Heart right ventricle (tissue), 16 donors: ENCODE data around the gene VCAN. TPM values are rescaled to one million over a fixed set of nuclear protein-coding genes. Genes with fewer than 3 reads are reported as not detected.
A peak's percentile ranks its signal among the peaks of the same experiment; 100 is the strongest.

Experiments used
- ATAC-seq, 8 donors: fragments of 200-7000 bp; cut with Tn5 transposase; one replicate each; pipeline ENCODE4 v1.9.1; 2020; ENCODE audit warnings: mild to moderate bottlenecking in 8 of 8, moderate library complexity in 8 of 8, moderate number of reproducible peaks in 1 of 8
- DNase-seq, 2 donors: peaks; one replicate each; pipeline ENCODE4 v3.0.0-alpha.2; 2020
- H3K27ac ChIP-seq, 10 donors: fragments of 200-600 bp; sonication (generic) in 2 of 10; one replicate each; pipeline versions ENCODE4 v1.5.0 to v1.8.0; 2020 to 2022; ENCODE audit warnings: mild to moderate bottlenecking in 3 of 10
- H3K27me3 ChIP-seq, 7 donors: fragments of 200-600 bp; one replicate each; pipeline ENCODE4 v1.8.0; 2021 to 2022; ENCODE audit warnings: mild to moderate bottlenecking in 2 of 7
- H3K36me3 ChIP-seq, 9 donors: fragments of 200-600 bp; sonication (generic) in 1 of 9; one replicate each; pipeline versions ENCODE4 v1.5.0 to v1.8.0; 2020 to 2022; ENCODE audit warnings: mild to moderate bottlenecking in 2 of 9
- H3K4me1 ChIP-seq, 9 donors: fragments of 200-600 bp; sonication (generic) in 1 of 9; one replicate each; pipeline versions ENCODE4 v1.5.0 to v1.8.0; 2020 to 2022; ENCODE audit warnings: mild to moderate bottlenecking in 4 of 9
- H3K4me3 ChIP-seq, 10 donors: fragments of 200-600 bp; sonication (generic) in 2 of 10; one replicate each; pipeline versions ENCODE4 v1.5.0 to v1.8.0; 2020 to 2022; ENCODE audit warnings: mild to moderate bottlenecking in 7 of 10, moderate library complexity in 2 of 10
- H3K9me3 ChIP-seq, 11 donors: fragments of 200-600 bp in 10 of 11; sonication (generic) in 2 of 11; one replicate each; pipeline versions ENCODE4 v1.5.0 to v1.8.0; 2013 to 2022; ENCODE audit warnings: mild to moderate bottlenecking in 2 of 11, control low read depth in 1 of 11, moderate library complexity in 1 of 11
- whole genome bisulfite sequencing, 2 donors: extraction: QIAGEN DNeasy Blood & Tissue Kit; methylation state at CpG; one replicate each; pipeline ENCODE4 v1.1.7; 2013; ENCODE audit warnings: inconsistent platforms in 1 of 2; 5-methylcytosine and 5-hydroxymethylcytosine counted together
- intact Hi-C, 10 donors: fragments of 100-400 bp; cut with DNase I; formaldehyde crosslinking; loops; one replicate each; pipeline versions ENCODE4 v1.11.1 to v1.14.2; 2022
- polyA plus RNA-seq, 2 donors: library from polyadenylated mRNA; stranded (reverse); fragments of 200-250 nt; gene quantifications; one replicate each; pipeline ENCODE4 v1.2.3, GENCODE V29; 2013
- total RNA-seq, 10 donors: library from RNA; stranded (reverse); fragmentation: NEBNext Ultra II Directional in 3 of 10; extraction: Animal tissue kit (Norgen Biotek cat#: 25700) in 3 of 10; gene quantifications; one replicate each; pipeline versions ENCODE4 v1.2.1 to v1.2.4, GENCODE V29; 2021 to 2023
- TF ChIP-seq, protein P1 (sequence below), 9 donors: fragments of 200-600 bp; sonication (generic) in 2 of 9; IDR thresholded peaks; one replicate each; pipeline versions ENCODE4 v1.5.0 to v1.8.0; 2021 to 2022; ENCODE audit warnings: antibody characterized with exemption in 9 of 9, mild to moderate bottlenecking in 5 of 9, moderate library complexity in 1 of 9
- donor health status: Arrhythmogenic right ventricular cardiomyopathy.
- donor health status: ischemic (EF 13 %, LVEDD 7.1; RV severe dilation, severe dysfunction).
- donor health status: healthy with polysubstance abuse.
- donor health status: DM: no; HTN: yes; CAD: no.
- donor health status: DM: no; HTN: no; CAD: no.
- donor health status: ischemic (EF 25% LVEDD 6.9; RV normal size, moderate dysfunction).
- donor health status: ischemic (EF 25% LVEDD 5.7; RV mildly dilated, moderate dysfunction).
- donor health status: healthy.
- donor health status: DM: yes; HTN: yes; CAD: no.
- donor health status: Ischemic cardiomyopathy.
- donor health status: ischemic (EF 35%, LVEDD 5.7; RV mildly dilated, moderate dysfunction).
- donor health status: nonischemic (EF 11% LVEDD 7.7; RV severe dilation, severe dysfunction).
- donor health status: DM: yes; HTN: yes; CAD: no.
- donor health status: PGD.
- donor health status: ischemic (EF 29% LVEDD 5.4; RV normal size, mild dysfunction).
- donor health status: nonischemic (EF 23%, LVEDD 6.1; RV moderate dilation, normal function).

Gene VCAN
- total and polyA plus RNA-seq, 12 donors = 10.6 to 93.7 (median 26.3) TPM

DNA sequence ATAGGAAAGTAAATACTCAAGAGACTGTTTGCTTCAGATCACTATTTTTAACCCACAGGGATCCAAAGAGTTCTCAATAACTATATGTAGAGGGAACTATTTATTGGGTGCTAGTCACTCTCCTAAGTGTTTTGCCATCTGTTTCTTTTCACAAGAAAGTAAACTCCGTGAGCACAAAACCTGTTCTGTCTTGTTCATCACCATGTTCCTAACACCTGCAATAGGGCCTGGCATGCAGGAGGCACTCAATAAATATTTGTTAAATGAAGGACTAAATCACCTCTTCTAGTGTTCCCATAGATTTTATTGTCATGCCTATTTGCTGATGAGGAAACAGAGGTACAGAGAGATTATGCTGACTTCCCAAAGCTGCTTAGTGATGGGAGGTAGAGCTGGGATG is 118.2 kb downstream of the VCAN start:
- ATAC-seq = no peak
- intact Hi-C loops = no loop called here
- WGBS, 2 donors = 66 to 67% methylated on average over 1 of the region's 1 CpG

DNA sequence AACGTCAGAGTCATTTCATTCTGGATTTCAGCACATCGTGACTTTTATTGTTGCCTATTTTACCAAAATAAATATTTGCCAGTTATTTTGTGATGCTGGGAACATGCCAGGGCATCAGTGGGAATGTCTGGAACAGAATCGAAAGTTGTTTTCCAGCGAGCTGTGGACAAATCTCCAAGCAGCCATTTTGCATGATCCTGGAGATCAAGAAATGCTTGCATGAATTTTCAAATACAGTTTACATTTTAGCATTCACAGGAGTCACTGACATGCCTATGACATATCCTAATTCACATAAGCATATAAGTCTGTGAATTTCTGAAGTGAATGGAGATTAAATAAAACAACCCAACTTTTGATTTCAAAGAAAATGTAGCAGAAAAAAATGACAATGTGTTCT is 119.4 kb downstream of the VCAN start:
- Histone ChIP-seq H3K36me3 (no peaks in the 10 kb centered on the region), H3K27ac (no peak overlapping the region), H3K9me3 (no peaks in the 10 kb centered on the region), H3K4me3 (no peak overlapping the region), H3K4me1 (no peaks in the 10 kb centered on the region), H3K27me3 (no peaks in the 10 kb centered on the region)
- DNase-seq (no peak), ATAC-seq (no peak)
- WGBS, 2 donors = 75 to 90% methylated on average over 4 of the region's 4 CpGs
- TF ChIP-seq, protein P1, sequence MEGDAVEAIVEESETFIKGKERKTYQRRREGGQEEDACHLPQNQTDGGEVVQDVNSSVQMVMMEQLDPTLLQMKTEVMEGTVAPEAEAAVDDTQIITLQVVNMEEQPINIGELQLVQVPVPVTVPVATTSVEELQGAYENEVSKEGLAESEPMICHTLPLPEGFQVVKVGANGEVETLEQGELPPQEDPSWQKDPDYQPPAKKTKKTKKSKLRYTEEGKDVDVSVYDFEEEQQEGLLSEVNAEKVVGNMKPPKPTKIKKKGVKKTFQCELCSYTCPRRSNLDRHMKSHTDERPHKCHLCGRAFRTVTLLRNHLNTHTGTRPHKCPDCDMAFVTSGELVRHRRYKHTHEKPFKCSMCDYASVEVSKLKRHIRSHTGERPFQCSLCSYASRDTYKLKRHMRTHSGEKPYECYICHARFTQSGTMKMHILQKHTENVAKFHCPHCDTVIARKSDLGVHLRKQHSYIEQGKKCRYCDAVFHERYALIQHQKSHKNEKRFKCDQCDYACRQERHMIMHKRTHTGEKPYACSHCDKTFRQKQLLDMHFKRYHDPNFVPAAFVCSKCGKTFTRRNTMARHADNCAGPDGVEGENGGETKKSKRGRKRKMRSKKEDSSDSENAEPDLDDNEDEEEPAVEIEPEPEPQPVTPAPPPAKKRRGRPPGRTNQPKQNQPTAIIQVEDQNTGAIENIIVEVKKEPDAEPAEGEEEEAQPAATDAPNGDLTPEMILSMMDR (IDR thresholded peaks at IDR 0.05) = no peak
- intact Hi-C loops = no loop called here

More for the DNA sequence above, 118.2 kb downstream of the VCAN start:
- no peaks in the 10 kb centered on the region for H3K27me3 ChIP-seq
- H3K4me1 ChIP-seq = no peaks in the 10 kb centered on the region
- TF ChIP-seq, protein P1 (IDR thresholded peaks at IDR 0.05) = no peak
- no peaks in the 10 kb centered on the region for H3K9me3 ChIP-seq
- H3K36me3 ChIP-seq = no peaks in the 10 kb centered on the region
- H3K27ac ChIP-seq = no peak overlapping the region
- no peak for DNase-seq
- no peak overlapping the region for H3K4me3 ChIP-seq

DNA sequence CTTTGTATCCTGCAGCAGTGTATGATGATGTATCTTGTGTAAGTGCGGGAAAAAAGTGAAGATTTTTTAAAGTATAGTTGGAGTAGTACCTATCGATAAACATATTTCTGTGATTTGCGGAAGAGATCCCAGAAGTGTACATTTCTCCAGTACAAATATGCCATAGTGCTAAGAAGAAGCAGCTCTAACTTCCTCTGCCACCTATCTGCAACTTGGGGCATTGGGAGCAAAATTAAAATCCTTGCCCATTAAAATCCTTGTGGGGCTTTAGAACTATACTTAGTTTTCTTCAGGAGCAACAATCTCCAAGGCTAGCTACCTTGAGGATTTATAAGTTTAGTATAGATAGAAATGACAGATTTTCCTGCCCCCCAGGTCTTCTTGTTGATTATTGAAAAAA is 123.7 kb downstream of the VCAN start:
- intact Hi-C loops = no loop called here
- H3K4me3 ChIP-seq = no peak overlapping the region
- DNase-seq (no peak), ATAC-seq (no peak)
- H3K9me3 ChIP-seq = no peaks in the 10 kb centered on the region
- H3K36me3 ChIP-seq = no peaks in the 10 kb centered on the region
- no peaks in the 10 kb centered on the region for H3K4me1 ChIP-seq
- no peaks in the 10 kb centered on the region for H3K27me3 ChIP-seq
- TF ChIP-seq, protein P1 (IDR thresholded peaks at IDR 0.05) = no peak
- WGBS, 2 donors = 96 to 99% methylated on average over 3 of the region's 3 CpGs
- H3K27ac ChIP-seq = no peak overlapping the region

DNA sequence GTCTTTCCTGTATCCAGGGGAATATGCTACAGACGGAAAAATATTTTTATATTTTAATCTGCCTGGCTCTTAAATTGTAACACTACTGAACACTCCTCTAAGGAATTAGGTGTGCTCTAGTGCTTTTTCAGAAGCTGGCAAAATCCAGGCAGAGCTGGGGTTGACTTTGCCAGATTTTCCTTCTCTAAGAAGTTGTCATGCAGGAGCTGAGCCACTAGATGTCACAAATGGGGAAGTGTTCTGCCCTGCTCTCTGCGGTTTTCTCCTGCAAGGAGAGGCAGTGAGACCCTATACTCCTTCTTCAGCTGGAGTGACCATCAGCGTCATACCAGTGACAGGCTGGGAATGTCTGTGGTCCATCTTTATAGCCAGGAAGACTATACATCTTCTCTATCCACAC is 136.6 kb downstream of the VCAN start:
- no peak overlapping the region for H3K4me3 ChIP-seq
- ATAC-seq = peak in 2 of 8 donors; percentile 47 to 66
- TF ChIP-seq, protein P1 (IDR thresholded peaks at IDR 0.05) = peak in 8 of 9 donors; percentile 10 to 53 (median 44)
- H3K27ac ChIP-seq = no peak overlapping the region
- no peaks in the 10 kb centered on the region for H3K36me3 ChIP-seq
- no peaks in the 10 kb centered on the region for H3K9me3 ChIP-seq
- no peaks in the 10 kb centered on the region for H3K4me1 ChIP-seq
- intact Hi-C loops = no loop called here
- peak in 1 of 2 donors; percentile 14 for DNase-seq
- no peaks in the 10 kb centered on the region for H3K27me3 ChIP-seq
- WGBS, 2 donors = 9 to 13% methylated on average over 3 of the region's 3 CpGs
